Stimulated activated CD4-positive, alpha-beta T cell treated with anti-CD3 and anti-CD28 coated beads, Interleukin-4, amount 100 ng/mL, for 4 hours (primary cell): ENCODE data around the gene SULT1C2.
"Not testable (repeated sequence)": the region's sequence is repeated elsewhere in the genome, so short reads cannot be mapped to it uniquely, and the experiment has no call there.

Source experiments
- DNase-seq, 2 experiments: peaks; one replicate each; pipeline ENCODE4 v3.0.0-alpha.2; 2020

The SULT1C2 gene

DNA sequence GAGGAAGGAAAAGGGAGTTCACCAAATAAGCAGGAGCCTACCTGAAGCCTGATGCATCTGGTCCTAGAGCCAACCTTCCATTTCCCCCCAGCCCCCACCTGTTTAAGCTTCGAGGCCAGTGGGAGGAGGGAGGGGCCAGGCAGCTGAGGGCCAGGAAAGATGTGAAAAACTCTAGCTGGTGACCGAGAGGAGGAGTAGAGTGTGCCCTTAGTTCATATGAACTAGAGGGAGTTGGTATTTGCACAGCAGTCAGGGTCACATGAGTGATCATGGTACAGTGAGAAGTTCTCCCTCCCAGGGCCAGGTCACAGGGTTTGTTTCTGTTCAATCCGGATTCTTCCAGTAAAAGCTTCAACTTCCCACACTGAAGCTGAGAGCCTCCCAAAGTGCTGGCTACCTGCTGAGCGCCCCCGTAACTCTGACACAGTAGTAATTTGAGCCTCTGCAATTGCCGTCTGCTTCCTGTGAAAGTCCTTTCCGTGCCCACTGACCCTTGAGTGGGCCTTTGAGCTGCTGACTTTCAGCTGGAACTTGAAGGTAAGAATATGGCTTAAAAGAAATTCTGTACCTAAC is at the start of gene SULT1C2:
SULT1C2 (plus strand) TSS at position 362 of the 573 bp plus-strand sequence. CDS start 4,773 bp downstream, outside the sequence.
- no peak for DNase-seq

DNA sequence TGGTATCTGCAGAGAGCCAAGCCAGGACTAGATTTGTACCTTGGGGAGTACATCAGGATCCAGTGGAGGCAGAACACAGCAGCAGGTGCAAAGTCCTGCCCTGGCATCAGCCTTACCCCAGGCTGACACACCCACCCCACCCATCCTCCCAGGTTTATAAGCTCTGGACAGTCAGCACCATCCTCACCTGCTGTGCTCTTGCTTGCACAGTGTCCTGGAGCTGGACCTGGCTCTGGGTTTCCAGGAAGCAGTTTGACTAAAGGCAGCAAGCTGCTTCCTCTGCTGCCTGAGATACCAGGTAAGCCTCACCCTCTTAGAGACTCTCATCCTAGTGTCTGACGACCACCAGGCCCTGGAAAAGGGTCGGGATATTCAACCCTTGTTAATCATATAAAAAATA is 48.9 kb upstream of the SULT1C2 start, which contains the start of gene SULT1C3:
SULT1C3 (plus strand) TSS at position 183 of the 400 bp plus-strand sequence. CDS start 7,227 bp downstream, outside the sequence.
- no peak for DNase-seq

DNA sequence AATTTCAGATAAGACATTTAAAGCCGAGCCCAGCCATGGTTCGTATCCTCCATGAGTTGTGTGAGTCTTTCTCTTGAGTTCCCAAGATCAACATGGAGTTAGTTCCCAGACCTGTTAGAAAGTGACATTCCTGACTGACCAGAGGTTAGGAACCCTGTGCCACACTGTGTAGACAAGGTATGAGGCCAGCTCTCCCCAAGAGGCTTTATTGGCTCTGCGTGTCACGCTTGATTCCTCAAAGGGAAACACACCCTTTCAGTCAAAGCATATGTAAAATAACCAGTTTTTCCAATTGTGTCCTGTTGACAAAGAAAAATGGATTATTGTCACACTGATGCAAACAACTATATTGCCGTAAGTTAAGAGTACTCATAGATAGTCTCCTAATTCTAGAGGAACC is 47.7 kb upstream of the SULT1C2 start:
- no peak for DNase-seq

DNA sequence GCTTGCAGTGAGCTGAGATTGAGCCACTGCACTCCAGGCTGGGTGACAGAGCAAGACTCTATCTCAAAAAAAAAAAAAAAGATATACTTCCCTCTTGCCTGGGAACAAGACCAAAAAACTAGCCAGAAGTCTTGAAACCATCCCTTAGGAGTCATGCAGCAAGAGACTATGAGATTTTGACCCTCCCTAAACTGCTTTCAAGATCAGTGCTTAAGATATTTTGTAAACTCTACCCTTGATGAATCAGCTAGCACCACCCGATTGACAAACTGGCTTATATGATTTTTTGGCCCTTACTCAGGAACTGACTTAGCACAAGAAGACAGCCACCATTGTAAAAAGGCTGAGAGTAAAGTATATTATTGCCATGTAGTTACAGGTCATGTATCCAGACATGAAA is 45.1 kb upstream of the SULT1C2 start:
- no peak for DNase-seq

DNA sequence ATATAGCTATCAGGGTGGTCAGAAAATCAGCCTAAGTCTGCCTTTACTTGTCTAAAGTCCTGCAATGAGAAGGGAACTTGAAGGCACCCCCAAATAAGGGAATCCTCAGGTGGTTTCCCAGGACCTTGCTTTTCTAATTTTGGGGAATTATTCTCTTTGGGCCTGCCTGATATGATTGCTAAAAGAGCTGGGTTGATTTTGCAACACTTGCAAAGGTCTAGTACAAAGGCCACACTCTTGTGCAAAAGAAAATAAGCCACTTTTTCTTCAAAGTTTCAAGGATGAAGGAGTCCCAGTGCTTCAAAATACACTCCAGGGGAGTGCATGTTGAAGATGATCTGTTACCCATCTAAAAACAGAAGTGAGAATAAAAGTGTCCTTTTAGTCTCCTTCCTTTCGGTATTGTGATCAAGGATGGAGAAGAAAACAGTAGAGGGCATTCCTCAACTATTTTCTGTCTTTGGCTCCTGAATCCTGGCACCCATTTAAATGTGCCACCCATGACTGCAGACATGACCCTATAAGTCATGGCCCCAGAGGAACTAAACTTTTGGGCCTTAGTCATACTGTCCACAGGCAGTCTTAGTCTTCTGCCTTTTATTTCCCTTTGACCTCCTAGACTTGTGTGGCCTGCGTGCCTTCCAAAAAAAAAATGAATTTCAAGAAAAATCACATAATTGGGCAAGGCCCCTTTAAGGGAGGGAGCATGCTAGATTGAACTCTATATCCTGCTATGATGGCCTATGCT is 43.9 kb upstream of the SULT1C2 start:
- no peak for DNase-seq

DNA sequence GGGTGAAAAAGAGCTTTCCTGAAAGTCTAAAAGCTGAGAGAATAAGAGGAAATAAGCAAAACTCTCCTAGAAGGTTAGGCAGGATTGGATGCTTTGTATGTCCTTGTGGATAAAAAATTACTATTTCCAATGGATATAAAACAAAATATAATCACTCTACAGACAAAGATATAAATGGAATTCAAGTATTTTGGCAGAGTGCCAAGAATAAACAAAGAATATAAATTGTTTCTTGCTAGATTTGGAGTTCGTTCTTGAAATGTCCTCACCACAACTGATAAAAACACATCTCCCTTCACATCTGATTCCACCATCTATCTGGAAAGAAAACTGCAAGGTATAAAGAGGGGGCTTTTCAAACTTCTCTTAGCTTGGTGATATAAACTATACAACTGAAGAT is 35.6 kb upstream of the SULT1C2 start:
- DNase-seq, result no peak

DNA sequence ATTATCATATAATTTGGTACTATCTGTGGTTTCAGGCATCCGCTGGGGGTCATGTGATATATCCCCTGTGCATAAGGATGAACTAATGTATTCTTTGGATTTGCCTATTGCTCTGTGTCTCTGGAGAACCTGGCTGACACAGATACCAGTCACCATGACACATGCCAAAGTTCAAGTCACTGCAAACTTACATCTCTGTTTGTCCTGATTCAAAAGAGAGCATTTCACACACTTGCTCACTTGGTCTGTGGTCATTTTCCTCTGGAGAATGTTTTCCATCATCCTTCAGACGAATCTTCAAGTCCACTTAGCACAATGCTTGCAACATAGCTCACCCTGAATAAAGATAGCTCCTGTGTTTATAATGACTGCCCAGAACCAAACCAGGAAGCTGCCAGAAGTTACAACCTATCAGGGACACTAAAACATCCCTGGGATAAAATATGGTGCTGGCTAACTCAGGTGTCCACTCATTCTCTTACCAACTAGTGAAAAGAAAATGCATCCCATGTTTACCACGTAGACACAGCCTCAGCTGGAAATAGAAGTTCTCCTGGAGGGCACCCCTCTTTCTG is 30.9 kb upstream of the SULT1C2 start:
- DNase-seq, result no peak

DNA sequence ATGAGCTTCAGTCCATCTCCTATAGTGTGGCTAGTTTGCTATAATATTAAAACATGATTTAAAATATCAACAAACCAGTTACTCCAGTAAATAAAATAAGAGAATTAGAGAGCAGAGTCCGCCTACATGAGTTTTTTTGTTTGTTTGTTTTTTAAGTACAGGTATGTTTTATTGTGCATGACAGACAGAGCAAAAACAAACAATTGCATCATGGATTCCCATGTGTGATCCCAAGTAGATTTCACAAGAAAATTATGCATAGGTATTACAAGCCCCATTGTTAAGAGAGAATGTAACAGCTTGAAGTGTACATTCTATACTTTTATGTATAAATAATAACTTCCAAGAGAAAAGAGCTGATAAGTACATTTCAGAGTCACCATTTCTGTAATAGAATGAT is 27.9 kb upstream of the SULT1C2 start:
- no peak for DNase-seq

DNA sequence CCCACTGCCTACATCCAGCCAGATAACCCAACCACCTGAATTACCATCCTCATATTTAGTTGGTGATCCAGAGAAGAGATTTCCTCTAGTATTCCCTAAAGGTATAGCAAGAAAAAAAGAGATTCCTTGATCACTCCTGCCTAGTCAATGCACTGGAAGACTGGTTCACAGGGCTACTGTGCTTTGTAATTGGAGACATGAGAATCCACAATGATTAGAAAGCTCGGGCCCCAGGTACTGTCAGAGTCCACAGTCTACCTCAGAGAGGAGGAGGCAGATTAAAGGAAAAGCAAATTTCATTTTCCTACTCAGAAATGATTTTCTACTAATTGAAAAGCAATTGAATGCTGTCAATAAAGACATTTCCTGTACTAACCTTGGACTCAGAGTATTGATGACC is 26.7 kb upstream of the SULT1C2 start:
- DNase-seq, result no peak

DNA sequence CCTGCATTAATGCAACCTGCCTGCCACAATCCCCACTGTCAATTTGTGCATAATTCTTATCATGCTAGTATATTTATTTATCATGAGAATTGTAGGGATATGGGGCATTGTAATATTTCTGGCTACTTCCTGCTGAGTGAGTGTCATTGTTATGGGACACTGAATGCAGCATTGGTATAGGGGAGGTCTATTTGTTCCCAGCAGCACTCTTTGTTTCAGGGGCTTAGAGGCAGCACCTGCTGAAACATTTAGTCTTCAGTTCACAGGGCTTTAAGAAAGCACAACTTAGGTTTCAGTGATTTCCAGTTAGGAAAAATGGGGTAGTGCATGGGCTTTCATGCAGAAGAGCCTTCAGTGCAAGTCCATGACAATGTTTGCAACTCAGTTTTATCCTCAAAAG is 25.3 kb upstream of the SULT1C2 start:
- no peak for DNase-seq

DNA sequence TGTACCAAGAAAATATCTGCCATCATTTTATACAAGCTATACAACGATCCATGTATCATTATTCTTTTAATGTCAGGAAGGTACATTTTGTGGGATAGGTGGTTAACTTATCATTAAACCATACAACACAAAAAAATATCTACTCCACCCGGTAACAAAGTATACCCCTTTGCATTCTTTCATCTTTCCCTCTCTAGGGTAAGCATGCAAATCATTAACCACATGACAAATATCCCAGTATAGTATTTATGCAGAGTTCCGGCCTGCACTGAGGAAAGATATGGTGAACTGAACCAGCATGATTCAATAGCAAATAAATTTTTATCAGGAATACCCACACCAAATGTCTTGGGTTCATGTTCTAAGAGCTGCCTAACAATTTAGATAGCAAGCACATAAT is 22.5 kb upstream of the SULT1C2 start:
- no peak for DNase-seq

DNA sequence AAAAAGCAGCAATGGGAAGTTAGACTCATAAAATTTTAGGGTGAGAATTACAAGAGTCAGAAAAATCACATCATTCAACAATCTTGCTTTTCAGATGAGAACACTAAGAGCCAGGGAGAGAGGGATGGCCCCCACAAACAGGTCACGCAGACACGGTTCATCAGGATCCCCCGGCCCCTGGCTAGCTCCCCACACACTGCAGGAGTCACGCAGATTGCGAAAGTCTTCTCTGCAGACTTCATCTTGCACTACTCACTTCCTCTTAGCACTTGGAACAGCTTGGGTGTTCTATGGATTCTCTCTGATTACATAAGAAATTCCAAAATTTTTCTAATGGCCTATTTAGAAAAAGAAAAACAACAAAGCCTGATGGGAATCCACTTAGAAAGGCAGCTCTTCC is 21.6 kb upstream of the SULT1C2 start:
- DNase-seq, result no peak

DNA sequence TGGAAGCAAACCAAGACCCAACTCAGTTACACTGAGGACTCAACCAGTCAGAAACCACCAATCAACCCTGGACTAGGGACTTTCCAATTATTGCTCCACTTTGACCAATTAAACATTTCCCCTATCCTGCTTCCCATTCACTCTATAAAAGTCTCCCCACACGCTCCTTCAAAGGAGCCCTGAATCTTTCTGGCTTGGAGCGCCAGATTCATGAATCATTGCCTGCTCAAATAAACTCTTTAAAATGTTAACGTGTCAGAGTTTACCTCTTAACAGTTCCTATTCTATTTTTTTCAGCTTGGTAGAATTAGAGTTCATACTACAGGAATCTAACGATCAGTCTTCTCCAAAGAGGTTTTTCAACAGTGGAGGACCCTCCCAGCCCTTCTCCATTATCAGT is 20.7 kb upstream of the SULT1C2 start:
- DNase-seq, result no peak

DNA sequence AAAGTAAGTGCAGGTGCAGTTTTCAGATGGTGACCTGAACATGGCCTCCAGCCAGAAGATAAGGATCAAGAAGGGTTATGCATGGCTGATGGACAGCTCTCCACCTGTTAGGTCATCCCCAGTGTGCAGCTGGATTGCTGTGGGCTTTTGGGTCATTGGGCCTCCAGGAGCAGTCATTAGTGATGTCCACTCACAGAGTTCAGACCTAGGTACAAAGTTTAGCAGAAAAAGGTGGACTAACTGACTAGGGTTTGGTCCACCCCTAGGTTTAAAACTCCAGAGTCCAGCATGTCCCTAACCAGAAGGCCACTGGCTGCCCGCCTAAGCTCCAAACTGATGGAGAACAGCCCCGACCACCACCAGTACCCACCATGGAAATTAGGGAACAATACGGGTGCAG is 18.3 kb upstream of the SULT1C2 start:
- no peak for DNase-seq

DNA sequence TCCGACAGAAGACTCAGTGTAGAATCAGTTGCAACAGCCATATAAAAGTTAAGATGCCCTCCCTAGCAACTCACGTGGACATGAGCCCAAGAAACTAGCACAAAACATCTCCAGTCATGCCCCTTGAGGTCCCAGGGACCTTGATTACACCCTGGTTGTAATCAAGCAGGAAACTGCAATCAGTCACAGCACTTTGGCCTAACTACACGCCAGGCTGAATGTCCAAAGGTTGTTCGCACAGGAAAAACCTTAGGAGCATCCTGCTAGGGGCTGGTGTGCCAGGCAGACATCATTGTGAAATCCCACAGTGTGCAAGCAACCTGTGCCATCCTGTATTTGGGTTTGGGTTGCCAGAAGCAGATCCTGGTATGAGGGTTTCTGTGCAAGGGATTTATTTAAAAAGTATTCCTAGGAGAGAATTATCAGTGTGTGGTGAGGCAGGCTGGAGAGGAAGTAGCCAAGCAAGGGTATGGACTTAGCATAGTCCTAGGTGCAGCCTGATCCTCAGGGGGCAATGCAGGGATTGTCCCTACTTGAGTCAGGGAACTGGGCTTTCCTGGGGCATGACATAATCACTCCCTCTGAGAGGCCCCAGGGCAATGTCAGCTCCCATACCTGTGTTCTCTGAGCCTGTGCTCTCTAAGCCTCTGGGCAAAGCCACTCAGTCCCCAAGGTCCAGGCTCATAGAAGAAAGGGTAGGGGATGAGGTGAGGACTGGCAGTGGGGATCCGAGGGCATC is 17.8 kb upstream of the SULT1C2 start:
- DNase-seq, result no peak

DNA sequence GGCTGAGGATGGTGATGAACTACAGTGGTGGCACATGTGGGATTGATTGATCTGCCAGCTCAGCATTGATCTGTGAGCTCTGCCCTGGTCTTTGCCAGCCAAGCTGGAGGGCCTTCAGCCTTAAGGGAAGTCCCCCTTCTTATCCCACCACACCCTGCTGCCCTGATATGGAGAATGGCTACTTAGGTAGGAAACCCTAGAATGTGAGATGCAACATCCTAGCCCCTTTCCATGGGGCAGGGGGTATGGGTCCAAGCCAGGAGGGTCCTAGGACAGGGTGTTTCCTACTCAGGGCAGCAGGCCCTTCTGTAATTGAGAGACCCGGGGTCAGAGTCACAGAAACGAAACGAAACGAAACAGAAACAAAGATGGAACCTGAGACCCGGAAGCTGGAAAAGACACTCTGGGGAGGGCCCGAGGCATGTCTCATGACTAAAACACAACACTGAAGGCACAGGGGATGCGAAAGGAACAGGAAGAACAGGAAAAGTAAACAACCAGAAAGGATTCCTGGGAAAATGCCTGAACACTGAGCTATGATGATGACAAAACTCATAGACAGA is 16.9 kb upstream of the SULT1C2 start:
- no peak for DNase-seq

DNA sequence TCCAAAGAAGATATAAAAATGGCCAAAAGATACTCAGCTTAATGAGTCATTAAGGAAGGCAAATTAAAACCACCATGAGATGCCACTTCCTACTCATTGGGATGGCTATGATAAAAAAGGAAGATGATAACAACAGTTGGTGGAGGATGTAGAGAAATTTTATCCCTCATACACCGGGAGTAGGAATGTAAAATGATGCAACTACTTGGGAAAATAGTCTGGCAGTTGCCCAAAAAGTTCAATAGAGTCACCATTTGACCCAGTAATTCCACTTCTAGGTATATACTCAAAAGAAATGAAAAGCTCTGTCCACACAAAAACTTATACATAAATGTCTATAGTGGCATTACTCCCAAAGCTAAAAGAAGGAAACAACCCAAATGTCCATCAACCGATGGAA is 10.1 kb upstream of the SULT1C2 start:
- DNase-seq, result no peak

DNA sequence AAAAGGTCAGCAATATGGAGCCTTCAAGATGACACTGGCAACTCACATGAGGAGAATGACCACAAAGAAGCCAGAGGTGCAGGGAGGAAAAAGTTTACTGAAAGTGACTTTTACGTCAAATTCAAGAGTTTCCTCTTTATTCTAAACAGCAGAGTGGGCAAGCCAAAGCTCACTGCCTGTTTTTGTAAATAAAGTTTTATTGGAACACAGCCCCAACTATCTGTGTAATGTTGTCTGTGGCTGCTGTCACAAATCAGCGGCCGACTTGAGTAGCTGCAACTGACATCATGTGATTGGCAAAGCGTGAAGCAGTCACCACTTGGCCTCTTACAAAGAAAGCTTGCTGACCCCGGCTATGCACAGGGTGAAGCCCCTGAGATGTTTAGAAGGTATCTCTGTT is 9.2 kb upstream of the SULT1C2 start:
- no peak for DNase-seq

DNA sequence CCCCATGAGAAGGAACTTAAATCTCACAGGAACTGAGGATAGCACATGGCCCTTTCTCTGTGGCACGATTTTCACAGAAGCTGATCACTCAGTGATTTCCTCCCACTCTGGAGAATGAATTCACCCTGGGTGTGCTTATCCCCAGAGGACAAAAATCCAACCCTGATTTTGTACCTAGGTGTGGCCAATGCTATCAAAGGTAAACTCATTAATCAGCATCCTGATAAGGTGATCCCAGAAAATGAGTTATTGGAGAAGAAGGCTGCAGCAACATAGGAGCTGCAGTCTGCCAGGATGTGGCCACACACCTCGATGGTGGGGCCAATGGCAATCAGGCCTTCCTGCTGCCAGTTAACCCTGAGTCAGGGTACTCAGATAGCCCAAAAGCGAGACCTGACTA is 8.2 kb upstream of the SULT1C2 start:
- no peak for DNase-seq

DNA sequence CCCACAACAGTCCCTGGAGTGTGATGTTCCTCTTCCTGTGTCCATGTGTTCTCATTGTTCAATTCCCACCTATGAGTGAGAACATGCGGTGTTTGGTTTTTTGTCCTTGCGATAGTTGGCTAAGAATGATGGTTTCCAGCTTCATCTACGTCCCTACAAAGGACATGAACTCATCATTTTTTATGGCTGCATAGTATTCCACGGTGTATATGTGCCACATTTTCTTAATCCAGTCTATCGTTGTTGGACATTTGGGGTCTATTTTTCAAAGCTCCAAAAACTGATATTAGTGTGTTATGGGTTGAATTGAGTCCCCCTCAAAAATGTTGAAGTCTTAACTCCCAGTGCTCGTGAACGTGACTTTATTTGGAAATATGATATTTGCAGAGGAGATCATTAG is 4.1 kb upstream of the SULT1C2 start:
- not testable (repeated sequence) for DNase-seq

DNA sequence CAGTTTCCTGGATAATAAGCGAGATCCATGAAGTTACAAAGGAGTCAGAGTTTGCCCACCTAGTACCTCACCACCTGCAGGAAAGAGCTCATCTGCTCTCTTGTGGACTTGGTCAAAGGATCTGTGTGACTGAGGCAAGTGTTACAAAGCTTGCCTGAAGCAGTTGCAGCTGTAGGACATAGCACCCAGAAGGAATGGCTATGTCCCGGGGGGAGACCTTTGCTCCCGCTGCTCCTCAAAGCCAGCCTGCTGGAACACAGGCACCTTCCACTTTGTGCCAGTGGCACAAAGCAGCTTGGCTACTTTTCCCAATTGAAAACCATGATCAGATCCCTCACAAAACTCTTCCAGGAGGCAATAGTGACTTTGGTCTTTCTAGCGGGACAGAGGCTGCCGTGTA is 3.1 kb upstream of the SULT1C2 start:
- no peak for DNase-seq

DNA sequence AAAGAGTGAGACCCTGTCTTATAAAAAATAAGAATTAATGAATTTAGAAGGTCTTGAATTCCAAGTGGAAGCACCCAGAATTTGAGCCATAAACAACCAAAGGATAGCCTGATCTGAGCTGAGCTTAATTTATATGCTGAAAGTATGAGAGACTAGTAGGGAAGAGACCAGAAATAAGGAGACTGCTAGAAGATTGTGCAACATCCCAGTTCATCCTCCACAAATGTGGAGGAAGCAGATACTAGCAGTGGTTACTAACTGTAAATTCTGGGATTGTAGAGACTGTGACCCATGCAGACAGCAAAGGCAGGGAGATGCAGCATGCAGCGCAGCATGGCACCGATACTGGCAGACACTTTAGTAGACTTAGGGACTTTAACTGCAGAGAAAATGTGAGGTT is 1.5 kb upstream of the SULT1C2 start:
- no peak for DNase-seq

DNA sequence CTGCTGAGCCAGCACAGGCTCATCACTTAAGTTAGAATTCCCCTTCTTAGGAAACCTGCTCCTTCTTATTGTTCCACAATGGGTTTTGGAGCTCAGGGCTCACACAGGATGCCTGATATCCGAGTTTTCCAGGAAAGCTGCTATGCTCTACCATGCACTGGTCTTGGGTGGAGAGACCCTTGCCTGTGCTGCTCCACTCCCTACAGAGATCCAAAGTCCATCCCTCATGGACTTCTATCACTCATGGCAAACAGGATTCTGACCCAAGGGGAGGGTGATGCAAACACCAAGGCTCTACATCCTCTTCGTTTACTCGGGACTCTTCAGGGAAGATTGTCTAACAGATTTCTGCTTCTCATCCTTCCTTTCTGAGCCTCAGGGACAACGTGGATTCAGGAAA is 5.2 kb downstream of the SULT1C2 start:
- no peak for DNase-seq
